Neural progenitor cell (in vitro differentiated cells): ENCODE results near the gene CSNK1G2.

ENCODE experiments used
- EZH2phosphoT487 ChIP-seq: fragments of 200-600 bp; sonication (generic); IDR thresholded peaks from 2 replicates; pipeline ENCODE4 v1.6.1; 2017; ENCODE audit warnings: antibody characterized with exemption
- TF ChIP-seq, protein P1 (sequence below): fragments of 200-600 bp; sonication (generic); IDR thresholded peaks from 2 replicates; pipeline ENCODE4 v1.5.1; 2017; ENCODE audit warnings: antibody characterized with exemption, mild to moderate bottlenecking

GRCh38 chr19:1950640-1951039, 9.7 kb downstream of the CSNK1G2 start:
- TF ChIP-seq EZH2phosphoT487: no peak
- TF ChIP-seq, protein P1, sequence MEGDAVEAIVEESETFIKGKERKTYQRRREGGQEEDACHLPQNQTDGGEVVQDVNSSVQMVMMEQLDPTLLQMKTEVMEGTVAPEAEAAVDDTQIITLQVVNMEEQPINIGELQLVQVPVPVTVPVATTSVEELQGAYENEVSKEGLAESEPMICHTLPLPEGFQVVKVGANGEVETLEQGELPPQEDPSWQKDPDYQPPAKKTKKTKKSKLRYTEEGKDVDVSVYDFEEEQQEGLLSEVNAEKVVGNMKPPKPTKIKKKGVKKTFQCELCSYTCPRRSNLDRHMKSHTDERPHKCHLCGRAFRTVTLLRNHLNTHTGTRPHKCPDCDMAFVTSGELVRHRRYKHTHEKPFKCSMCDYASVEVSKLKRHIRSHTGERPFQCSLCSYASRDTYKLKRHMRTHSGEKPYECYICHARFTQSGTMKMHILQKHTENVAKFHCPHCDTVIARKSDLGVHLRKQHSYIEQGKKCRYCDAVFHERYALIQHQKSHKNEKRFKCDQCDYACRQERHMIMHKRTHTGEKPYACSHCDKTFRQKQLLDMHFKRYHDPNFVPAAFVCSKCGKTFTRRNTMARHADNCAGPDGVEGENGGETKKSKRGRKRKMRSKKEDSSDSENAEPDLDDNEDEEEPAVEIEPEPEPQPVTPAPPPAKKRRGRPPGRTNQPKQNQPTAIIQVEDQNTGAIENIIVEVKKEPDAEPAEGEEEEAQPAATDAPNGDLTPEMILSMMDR: no peak
